Esophagus squamous epithelium (tissue), 4 donors: ENCODE results near the gene TUT7.

Experiments used
- CTCF ChIP-seq, 6 experiments: fragments of 450-650 bp in 4 of 6; fragments of 200-600 bp in 2 of 6; sonication (generic) in 2 of 6; IDR thresholded peaks; one replicate each; pipeline ENCODE4 v1.5.1; 2016 to 2019; ENCODE audit warnings: antibody characterized with exemption in 6 of 6, mild to moderate bottlenecking in 4 of 6, moderate library complexity in 4 of 6
- POLR2A ChIP-seq, 4 donors: fragments of 450-650 bp; IDR thresholded peaks; one replicate each; pipeline ENCODE4 v1.6.1; 2017; ENCODE audit warnings: antibody characterized with exemption in 4 of 4, mild to moderate bottlenecking in 4 of 4, moderate library complexity in 3 of 4

- no peak for TF ChIP-seq POLR2A (IDR thresholded peaks at IDR 0.05)
- no peak for TF ChIP-seq CTCF (IDR thresholded peaks at IDR 0.05)
Observed at GRCh38 chr9:86282979-86283535, 71.2 kb downstream of the TUT7 start.
